HG02840 (cell line): Measurements from ENCODE around the gene UIMC1.

Experiments used
- ATAC-seq: cut with Tn5 transposase; IDR thresholded peaks from one replicate; pipeline ENCODE4 v1.9.1; 2021; ENCODE audit warnings: mild to moderate bottlenecking, moderate library complexity, moderate number of reproducible peaks; ENCODE audit not compliant: unreplicated experiment, low FRiP score

Gene UIMC1

DNA sequence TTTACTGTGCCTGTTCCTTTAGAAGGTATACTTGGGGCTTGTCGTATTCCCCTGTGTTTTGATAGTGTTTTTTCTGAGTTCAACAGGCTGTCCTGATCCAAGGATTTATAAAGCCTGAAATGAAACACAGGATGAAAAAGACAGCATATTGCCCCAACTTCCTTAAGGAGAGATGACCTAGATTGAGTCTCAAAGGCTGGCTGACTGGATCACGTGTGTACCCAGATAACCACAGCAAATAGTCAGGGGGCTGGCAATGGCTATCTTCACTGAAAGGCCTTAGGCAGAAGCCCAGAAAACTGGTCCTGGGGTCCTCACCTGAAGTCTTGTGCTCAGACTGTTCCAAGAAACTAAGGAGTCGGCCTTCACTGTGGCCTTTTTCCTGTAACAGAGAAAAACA is 99.8 kb downstream of the UIMC1 start:
- ATAC-seq, result no peak

DNA sequence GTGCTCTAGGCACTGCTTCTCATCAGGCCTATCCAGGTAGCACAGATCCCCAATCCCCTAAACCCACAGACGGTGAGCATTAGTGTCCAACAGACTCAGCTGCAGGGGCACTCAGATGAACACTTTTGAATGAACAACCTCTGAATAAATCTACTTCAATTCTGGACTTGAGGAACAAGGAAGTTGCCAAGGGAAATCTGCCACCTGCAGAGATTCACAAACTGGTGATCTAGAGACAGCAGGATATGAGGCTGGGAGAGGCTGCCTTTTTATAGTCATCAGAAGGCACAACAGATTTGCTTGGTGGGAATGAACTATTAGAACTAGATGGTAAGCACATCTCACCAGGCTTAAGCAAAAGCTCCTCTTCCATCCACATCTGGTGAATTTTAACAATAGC is 100.5 kb downstream of the UIMC1 start:
- no peak for ATAC-seq

DNA sequence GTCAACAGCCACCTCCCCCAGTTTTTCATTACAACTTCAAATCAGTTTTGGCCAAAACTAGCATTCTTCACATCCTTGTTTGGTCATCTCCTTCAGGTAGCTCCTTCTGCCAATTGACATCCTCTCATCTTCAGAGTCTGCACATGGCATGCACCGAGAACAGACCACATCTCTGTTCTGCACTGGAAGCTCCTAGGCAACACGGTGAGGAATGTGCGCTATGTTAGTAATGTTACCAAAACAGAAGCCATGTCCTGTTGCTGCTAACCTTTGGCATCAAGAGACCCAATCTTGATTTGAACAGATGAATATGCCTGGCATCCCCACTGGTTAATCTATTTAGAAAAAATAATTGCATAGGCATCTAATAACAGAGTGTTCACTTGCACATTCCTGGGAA is 102.3 kb downstream of the UIMC1 start:
- ATAC-seq, result no peak

DNA sequence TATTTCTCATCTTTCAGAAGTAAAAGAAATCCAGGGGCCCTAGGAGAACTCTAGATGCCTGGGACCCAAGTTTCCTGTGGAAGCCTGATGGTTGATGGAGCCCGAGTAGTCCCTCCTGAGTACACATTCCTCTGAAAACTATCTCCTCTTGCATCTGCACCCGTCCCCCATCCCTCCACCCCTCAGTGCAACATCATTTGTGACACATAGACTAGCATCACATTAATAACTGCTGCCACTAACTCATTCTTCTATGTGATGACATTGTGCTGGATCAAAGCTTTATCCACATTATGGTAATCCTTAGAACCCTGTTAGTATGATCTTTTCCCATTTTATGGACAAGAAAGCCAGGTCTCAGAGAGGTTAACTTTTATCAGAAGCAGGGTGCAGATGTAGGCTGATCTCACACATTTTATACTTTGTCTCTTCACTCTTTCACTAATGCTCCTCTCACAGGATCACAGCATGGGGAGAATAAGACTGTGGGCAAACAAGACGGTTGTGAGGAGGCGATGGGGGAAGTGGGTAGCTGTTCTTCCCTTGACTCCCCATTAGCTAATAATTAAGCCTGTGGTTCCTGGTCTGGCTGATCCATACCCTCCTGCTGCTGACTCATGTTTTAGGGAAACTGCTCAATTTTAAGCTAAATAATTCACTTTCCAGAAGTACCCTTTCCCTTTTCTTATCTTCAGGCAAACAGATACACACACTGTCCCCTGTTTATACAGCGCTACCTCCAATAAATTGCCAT is 103.5 kb downstream of the UIMC1 start:
- no peak for ATAC-seq

DNA sequence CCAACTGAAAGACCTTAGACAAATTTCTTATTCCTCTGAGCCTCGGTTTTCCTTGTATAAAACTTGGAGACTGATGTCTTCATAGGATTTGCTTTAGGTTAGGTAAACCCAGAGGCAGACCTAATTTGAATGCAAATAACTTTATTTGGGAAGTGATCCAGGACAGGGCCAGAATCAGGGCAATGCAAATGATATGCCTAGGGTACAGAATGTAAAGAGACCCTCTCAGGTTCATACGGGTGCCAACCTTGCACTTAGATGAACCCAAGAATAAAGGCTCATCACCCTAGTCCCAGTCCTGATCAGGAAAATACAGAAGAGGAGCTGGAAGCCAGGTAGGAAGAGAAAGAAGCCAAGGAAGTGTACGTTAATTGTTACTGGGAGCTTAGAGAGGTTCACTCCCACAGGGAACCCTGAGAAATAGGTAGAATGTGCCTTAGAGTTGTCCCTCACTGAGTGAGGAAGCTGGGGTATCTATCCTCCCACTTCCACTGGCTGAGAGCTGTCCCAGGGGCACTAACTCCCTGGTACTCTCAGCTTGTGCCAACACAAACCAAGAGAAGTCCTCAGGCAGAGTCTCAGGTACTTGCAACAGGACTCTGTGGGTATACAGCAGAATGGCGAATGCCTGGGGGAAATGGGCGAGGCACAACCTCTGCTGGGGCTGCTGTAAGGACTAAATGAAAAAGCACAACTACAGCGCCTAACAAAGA is 104.3 kb downstream of the UIMC1 start:
- no peak for ATAC-seq

DNA sequence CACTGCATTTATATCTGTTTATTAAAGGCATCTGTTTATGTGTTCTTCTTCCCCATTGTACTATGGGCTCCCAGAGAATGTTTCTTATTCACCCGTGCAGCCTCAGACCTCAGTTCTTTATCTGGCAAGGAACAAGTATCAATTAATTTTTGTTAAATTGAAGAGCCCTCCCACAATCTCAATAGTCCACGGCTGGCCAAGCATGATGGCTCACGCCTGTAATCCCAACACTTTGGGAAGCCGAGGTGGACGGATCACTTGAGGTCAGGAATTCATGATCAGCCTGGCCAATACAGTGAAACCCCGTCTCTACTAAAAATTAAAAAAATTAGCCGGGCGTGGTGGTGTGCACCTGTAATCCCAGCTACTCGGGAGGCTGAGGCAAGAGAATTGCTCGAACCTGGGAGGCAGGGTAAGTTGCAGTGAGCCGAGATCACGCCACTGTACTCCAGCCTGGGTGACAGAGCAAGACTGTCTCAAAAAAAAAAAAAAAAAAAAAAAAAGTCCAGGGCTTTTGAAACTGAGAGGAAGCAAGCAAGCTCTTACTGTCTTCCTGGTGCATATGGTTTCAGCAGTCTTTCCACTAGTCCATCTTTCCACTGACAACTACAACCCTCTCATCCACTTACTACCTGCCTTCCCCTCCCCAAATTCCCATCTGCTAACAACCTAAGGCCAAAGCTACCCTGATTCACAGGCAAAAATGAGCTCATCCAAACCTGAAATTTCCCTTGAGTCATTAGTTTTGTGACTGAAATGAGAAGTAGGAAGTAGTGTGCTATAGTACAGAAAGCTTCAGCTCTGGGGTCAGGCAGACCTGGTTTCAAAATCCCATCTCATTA is 105.1 kb downstream of the UIMC1 start:
- ATAC-seq, result no peak

DNA sequence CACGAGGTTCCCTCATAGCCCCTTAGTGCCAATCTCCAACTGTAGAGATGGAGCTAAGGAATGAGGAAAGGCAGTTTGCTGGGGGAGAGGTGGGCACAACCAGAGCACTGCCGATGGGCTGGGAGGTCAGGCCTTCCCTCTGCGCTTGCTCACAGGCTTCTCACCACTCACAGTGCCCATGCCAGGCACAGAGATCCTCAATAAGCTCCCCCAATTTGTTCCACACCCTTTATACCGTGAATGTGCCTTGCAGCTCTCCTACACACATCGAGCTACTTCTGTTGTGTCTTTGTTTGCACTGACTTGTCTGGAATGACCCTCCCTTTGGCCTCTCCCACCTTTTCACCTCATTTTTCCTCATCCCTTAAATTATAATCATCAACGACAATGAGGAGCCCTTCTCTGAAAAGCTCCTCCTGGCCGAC is 105.8 kb downstream of the UIMC1 start:
- no peak for ATAC-seq

DNA sequence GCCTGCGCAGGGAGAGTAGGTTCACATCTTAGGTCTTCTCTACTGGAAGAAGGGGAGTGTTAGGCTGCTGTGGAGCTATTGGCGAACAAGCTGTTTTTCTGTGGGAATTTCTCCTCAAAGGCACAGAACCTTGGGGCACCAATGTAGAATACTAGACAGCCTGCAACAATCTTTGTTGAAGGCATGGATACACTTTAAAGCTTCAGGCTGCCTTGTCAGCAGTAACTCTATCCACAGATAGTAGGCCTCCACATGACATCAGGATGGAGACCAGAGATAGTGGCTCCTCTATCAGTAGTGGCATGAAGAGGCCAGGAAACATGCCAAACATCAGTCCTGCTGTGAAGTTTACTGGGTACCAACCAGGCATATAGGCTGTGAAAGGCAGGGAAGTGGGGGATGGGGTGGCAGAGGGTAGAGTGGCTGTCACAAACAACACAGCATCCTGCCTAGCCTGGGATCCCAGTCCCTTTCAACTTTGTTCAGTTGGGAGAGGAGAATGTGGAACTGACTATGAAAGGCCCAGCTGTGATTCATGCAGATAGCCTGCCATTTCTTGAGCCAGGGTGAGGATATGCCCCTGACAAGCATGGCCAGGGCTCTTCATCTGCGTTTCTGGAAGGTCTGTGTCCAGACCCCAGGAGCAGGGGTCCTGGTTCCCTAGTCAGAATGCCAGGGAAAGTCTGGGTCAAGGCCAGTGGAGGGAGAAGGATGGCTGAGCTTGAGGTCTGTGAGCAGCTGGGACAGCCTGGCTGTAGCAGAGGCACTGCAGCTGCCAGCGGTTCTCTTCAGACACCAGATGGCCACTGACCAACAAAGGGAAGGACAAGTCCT is 106.4 kb downstream of the UIMC1 start:
- ATAC-seq, result no peak

DNA sequence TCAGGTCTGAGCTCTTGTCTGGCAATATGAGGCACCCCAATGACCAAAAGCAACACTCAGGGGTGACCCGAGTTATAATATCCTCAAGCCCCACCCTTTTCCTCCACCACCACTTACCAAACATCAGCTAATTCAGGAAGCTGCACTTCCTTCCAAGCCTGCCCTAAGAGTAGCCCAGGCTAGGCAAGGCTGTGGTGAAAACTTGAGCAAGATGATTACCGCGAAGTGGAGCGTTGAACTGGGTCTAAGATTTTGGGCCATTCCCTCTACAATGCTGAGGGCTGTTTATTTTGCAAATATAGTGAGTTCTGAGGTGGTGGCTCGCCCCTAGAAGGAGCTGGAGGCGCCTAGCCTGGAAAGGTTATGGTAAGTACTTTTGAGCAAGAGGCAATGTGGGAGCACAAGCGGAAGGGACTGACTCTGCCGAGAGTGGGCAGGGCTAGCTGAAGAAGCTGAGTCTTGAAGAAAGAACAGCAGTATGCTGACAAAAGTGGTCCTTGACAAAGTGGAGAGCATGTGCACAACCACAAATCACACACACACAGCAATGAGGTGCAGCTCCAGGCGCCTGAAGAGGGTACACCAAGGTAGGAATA is 107.2 kb downstream of the UIMC1 start, which contains the start of gene HK3:
Gene HK3 (minus strand): TSS at position 51 of the 596 bp plus-strand sequence. CDS start 3,187 bp downstream, outside the sequence.
- no peak for ATAC-seq

DNA sequence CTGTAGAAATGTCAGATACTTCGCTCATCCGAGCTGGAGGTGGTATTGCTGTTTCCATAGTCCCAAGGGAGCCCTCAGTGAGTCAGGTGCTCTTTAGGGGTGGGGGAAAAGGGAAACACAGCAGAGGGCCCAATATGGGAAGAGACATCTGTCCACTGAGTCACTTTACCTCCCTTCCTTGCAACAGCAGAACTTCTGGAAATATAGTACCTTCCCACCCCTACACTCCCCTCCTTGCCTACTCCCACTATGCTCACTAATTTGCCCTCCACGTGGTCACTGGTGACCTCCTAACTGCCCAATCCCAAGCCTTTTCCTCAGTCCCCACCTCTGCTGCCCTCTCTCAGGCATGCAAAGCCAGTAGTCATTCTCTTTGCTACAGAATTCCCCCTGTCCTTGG is 109.3 kb downstream of the UIMC1 start:
- no peak for ATAC-seq

DNA sequence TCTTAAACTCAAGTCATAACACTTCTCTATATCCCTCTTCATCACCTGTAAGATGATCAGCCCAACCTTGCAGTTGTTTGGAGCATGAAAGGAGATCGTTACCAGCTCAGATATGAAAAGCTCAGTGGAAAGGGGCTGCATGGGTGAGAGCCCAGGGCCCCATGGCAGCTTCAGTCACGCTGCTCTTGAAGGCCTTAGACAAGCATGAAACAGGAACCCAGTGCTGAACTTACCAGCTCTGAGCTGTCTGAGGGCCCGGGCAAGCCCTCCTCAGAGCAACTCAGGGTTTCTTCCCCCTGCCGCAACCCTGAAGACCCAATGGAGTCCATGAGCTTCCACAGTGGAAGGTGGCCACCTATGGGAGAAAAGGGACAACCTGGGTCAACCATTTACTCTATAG is 110.7 kb downstream of the UIMC1 start:
- no peak for ATAC-seq

DNA sequence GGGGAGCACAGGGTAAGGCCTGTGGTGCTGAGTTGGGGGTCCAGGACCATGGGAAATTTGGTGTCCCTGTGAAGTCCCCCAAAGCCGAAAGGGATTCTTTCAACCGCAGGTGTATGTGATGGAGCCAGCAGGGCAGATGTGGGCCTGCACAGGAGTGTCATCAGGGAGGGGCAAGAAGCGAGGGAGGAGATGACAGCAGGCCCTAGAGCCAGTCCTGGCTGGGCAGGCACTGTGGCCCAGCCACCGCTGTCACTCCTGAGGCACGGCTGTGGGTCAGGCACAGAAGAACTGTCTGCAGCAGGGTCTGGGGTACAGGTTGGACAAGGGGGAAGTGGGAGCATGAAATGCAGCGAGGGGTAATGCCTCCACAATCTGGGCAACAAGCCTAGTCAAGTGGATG is 112.3 kb downstream of the UIMC1 start:
- no peak for ATAC-seq

DNA sequence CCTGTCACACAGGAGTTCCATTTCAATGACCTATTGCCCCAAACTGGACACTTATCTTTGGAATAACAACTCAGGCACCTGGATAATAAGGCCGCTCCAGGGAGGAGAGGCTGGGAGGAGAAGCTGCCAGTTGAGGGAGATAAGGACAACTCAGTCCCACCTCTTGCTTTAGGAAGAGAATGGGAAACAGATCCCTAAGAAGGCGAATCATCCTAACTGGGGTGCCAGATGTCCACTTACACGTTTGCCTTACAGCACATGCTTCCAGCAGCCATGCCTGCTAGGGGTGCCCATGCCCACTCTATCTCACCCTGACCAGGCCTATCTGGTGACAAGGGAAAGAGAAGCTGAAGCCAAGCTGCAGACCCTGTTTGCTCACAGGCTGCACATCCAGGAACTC is 113.9 kb downstream of the UIMC1 start:
- ATAC-seq, result no peak

DNA sequence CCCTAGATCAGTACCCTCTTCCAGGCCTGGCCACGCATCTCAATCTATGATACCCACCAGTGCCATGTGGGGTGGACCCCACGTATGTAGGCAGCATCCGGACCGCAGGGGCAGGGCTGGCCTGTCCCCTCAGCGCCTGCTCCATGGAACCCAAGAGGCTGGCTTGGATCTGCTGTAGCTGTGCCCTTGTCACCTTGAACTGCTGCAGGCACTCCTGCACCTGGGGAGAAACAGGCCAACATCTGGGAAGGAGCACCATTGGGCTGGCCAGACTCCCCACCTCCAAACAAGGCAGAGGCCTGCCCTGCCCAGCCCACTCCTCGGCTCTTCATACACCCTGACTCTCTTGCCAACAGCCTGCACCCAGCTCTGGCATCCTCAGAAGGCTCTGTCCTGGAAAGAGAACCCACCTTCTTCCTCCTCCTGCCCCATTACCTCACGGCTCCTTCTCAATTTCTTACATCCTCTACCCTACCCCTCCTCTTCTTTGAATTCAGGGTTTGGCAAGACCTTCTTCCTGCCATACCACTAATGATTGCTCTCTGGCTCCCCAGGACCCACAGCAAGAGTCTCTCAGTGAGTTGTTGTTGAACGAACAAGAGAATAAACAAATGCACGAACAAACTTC is 115.1 kb downstream of the UIMC1 start:
- no peak for ATAC-seq

DNA sequence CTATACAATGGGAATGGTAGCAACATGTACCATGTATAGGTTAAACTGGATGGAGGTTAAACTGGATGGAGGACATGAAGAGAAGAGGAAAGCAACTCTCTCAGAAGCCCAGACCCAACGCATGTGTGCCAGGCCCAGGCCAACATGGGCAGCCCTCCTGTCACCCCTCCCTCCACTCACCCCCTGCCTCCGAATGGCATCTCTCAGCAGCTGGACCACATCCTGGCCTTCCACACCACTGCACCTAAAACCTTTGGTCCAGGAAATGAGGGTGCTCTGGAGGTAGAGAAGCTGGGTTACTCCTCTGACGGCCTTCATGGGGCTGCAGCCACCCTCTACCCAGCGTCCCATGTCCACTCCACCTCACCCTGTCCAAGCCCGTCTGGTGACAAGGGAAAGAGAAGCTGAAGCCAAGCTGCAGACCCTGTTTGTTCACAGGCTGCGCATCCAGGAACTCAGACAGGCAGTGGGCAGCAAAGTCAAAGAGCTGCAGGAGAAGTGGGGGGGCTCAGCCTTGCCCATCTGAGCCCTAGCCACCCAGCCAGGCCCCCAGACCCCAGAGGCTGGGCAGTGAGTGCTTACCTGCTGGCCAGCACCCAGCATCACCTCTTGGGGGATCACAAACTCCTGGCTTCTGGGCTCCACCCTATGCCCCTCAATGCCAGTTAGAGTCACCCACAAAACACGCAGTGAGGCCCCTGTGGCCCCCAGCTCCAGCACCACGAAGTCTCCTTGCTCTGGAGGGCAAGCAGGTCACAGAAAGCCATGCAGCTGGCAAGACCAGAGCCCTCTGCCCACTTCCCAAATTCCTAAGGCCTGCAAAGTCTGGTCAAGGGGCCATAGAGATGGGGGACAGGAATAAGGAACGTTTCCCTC is 115.9 kb downstream of the UIMC1 start:
- no peak for ATAC-seq

DNA sequence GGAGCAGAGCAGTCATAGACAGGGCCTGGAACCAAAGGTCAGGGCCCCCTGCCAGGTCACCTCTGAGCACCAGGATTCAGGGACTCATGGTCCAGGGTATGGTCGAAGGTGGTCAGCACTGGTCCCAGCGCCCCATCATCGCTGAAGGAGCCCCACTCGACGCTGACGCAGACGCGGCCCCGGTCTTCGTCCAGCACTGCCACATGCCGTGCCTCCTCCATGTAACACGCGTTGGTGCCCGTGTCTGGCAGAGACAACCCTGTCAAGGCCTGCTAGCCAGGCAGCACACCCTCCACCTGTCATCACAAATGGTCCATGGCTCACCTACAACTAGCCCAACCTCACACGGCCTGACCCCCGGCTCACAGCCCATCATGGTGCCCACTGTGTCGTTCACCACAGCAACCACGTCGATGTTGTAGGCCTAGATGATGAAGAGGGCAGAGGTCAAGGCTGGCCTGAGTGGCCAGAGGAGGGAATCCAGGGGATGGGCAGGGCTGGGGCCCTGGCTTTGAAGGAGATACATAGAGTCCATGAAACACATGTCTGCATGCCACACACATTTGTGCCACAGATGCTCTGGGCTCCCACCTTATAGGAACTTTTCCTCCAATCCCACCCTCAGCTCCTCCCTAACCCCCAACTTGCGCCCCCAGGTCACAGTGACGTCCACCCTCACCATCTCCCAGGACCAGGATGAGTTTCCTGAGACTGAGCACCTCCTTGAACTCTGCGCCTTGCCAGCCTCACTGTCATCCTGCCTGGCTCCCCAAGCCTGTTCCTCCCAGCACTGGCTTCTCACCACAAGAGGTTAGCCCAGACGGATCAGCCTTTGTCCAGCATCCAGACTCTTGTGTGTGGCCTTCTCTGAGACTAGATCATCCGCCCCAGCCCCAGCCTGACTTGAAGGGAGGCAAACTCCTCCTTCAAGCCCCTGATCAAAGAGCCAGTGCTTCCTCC is 117.0 kb downstream of the UIMC1 start:
- ATAC-seq, result no peak

DNA sequence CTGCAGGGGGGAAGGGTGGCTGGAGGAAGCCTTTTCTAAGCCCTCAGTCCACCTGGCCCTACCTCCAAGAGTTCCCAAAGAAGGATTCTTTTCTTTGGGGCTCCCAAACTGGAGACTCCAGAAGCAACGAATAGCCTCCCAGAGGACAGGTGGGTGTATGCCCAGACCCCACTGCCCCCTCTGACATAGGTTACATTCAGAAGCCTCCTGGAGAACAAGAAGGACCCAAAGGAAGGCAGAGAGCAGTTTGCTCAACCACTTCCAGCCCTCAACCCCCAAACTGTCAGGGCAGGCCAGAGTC is 117.8 kb downstream of the UIMC1 start:
- no peak for ATAC-seq
